Naive thymus-derived CD4-positive, alpha-beta T cell (primary cell): ENCODE data around the gene MECP2. TPM values are rescaled to one million over a fixed set of nuclear protein-coding genes. Genes with fewer than 3 reads are reported as not detected.

Experiments used
- ATAC-seq: fragments of 150-1000 bp; cut with Tn5 transposase; 2 replicates; pipeline ENCODE4 v1.10.0; 2021; ENCODE audit warnings: mild to moderate bottlenecking, moderate library complexity
- CTCF ChIA-PET: fragments of 350-600 bp; sonication (Branson Sonifier 250); formaldehyde crosslinking; loops from one replicate; lab custom pipeline; 2021; ENCODE audit warnings: antibody characterized with exemption; lab: Charles Lee
- POLR2A ChIA-PET: fragments of 350-600 bp; sonication (Branson Sonifier 250); formaldehyde crosslinking; loops from one replicate; lab custom pipeline; 2021; ENCODE audit warnings: antibody characterized with exemption, inconsistent platforms; lab: Charles Lee
- DNase-seq, 9 donors: peaks; one replicate each; pipeline versions ENCODE4 v3.0.0 to v3.0.0-alpha.2; 2020 to 2022; ENCODE audit warnings: mixed read lengths in 1 of 9
- H3K27ac ChIP-seq: one replicate; pipeline ENCODE4 v1.7.0; 2013; ENCODE audit warnings: mild to moderate bottlenecking, low read depth, low read length, moderate library complexity
- H3K27me3 ChIP-seq, 2 donors: one replicate each; pipeline ENCODE4 v1.7.0; 2013; ENCODE audit warnings: low read length in 2 of 2, mild to moderate bottlenecking in 2 of 2, moderate library complexity in 2 of 2; ENCODE audit not compliant: control insufficient read depth in 2 of 2, insufficient read depth in 2 of 2
- H3K36me3 ChIP-seq, 3 experiments: 1 replicate in 2 of 3; 2 replicates in 1 of 3; pipeline ENCODE4 v1.7.0; 2013; ENCODE audit warnings: low read length in 3 of 3, mild to moderate bottlenecking in 3 of 3, moderate library complexity in 1 of 3; ENCODE audit not compliant: insufficient read depth in 3 of 3, control insufficient read depth in 2 of 3
- H3K4me1 ChIP-seq, 2 donors: one replicate each; pipeline ENCODE4 v1.7.0; 2013; ENCODE audit warnings: low read length in 2 of 2, mild to moderate bottlenecking in 2 of 2, moderate library complexity in 1 of 2; ENCODE audit not compliant: control insufficient read depth in 2 of 2, insufficient read depth in 2 of 2
- H3K4me3 ChIP-seq: 2 replicates; pipeline ENCODE4 v1.7.0; 2013; ENCODE audit warnings: mild to moderate bottlenecking, low read length
- H3K9me3 ChIP-seq, 3 experiments: 1 replicate in 2 of 3; 2 replicates in 1 of 3; pipeline ENCODE4 v1.7.0; 2013; ENCODE audit warnings: low read length in 3 of 3; ENCODE audit not compliant: control insufficient read depth in 2 of 3
- H3K27ac Mint-ChIP-seq, 9 donors: one replicate each; pipeline ENCODE4 v1.8.0; 2020 to 2022; ENCODE audit warnings: mixed read lengths in 9 of 9, mild to moderate bottlenecking in 8 of 9, moderate library complexity in 5 of 9, inconsistent platforms in 2 of 9
- H3K27me3 Mint-ChIP-seq, 5 donors: one replicate each; pipeline ENCODE4 v1.8.0; 2021 to 2022; ENCODE audit warnings: mixed read lengths in 5 of 5, mild to moderate bottlenecking in 1 of 5
- H3K36me3 Mint-ChIP-seq, 5 donors: one replicate each; pipeline ENCODE4 v1.8.0; 2020 to 2022; ENCODE audit warnings: mixed read lengths in 5 of 5, mild to moderate bottlenecking in 3 of 5, inconsistent platforms in 1 of 5
- H3K4me1 Mint-ChIP-seq, 7 donors: one replicate each; pipeline ENCODE4 v1.8.0; 2020 to 2022; ENCODE audit warnings: mixed read lengths in 7 of 7, mild to moderate bottlenecking in 3 of 7, inconsistent platforms in 1 of 7
- H3K4me3 Mint-ChIP-seq, 10 donors: one replicate each; pipeline ENCODE4 v1.8.0; 2020 to 2022; ENCODE audit warnings: mild to moderate bottlenecking in 10 of 10, mixed read lengths in 10 of 10, moderate library complexity in 6 of 10, inconsistent platforms in 2 of 10
- H3K9me3 Mint-ChIP-seq, 11 donors: one replicate each; pipeline ENCODE4 v1.8.0; 2020 to 2022; ENCODE audit warnings: mixed read lengths in 11 of 11, mild to moderate bottlenecking in 4 of 11, inconsistent platforms in 1 of 11, moderate library complexity in 1 of 11
- intact Hi-C, 2 donors: fragments of 100-400 bp; cut with micrococcal nuclease; formaldehyde crosslinking; loops; one replicate each; pipeline ENCODE4 v1.15.1; 2023
- polyA plus RNA-seq, 2 donors: library from polyadenylated mRNA; unstranded; fragments of 300-500 nt; fragmentation: Illumina TruSeq; gene quantifications; one replicate each; pipeline ENCODE4 v1.2.3, GENCODE V29; 2021
- total RNA-seq, 6 experiments: library from RNA in 5 of 6; stranded (reverse) in 5 of 6; gene quantifications; 1 replicate in 5 of 6; 2 replicates in 1 of 6; pipeline ENCODE4 v1.2.3 and lab custom pipeline; 2021 to 2026

MECP2 gene
- total and polyA plus RNA-seq, 7 experiments from 2014 or later: 12.1 to 155 (median 97.9) TPM

- no peaks in the 10 kb centered on the region for H3K27me3 ChIP-seq
- peak overlapping the region in 1 of 10 donors; percentile 21 for H3K4me3 Mint-ChIP-seq
- H3K4me3 ChIP-seq: no peak overlapping the region
- no peaks in the 10 kb centered on the region for H3K9me3 ChIP-seq
- POLR2A ChIA-PET: interaction anchor here (1.0 kb wide), 1 partner anchor 16 kb away, joined by 5 read pairs; the partner anchor contains the start of gene TMEM187
- ATAC-seq: no peak
- H3K27me3 Mint-ChIP-seq: no peaks in the 10 kb centered on the region
- H3K27ac ChIP-seq: no peak overlapping the region
- H3K36me3 Mint-ChIP-seq: no peaks in the 10 kb centered on the region
- peaks cover 15 to 29% of the 10 kb centered on the region in 2 donors for H3K4me1 ChIP-seq
- H3K36me3 ChIP-seq: no peaks in the 10 kb centered on the region
- intact Hi-C loops: no loop called here
- peak overlapping the region in 4 of 9 donors; percentile 4 to 68 (median 58) for H3K27ac Mint-ChIP-seq
- peaks cover 0 to 2% (median 0%) of the 10 kb centered on the region in 11 donors for H3K9me3 Mint-ChIP-seq
- CTCF ChIA-PET: no interaction called here
- no peak for DNase-seq
- H3K4me1 Mint-ChIP-seq: peaks cover 17 to 45% (median 24%) of the 10 kb centered on the region in 7 donors
These were observed 109.0 kb downstream of the MECP2 start for GRCh38 chrX:153988493-153988892.

DNA sequence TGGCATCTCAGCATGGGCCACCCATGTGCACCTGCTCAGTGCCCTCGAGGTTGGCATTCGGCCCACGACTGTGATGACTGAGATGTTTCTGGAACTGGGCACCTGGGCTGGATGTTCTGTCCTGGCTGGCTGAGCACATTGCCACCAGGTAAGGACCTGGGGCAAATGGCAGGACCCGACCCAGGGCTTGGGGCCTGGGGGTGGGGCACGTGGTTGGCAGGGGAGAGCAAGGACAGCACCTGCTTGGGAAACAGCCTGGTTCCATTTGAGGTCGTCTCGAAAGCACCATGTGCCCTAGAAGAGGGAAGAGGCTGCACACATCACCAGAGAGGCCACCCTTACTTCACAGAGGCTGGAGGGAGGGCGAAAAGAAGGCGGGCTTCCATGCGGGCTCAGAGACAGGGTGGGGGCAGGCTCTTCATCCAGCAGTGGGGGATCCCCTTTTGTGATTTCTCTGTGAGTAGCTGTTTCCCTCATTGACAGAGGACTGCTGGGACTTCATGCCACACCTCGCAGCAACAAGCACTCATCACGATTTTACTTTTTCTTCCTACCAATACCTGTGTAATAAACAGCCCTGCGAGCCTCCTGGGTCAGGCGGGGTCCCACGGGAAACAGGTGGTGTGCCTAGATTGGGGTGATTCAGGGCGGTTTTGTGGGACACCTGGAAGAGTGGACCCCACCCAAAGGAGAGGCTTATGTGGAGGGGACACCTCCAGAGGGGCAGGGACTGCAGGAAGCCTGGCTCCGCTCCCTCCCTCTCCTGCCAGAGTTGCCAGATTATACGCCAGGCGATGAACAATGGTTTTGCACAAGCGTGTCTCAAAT, 113.0 kb downstream of the MECP2 start:
- H3K27ac ChIP-seq: peak overlapping the region; percentile 82
- no peaks in the 10 kb centered on the region for H3K27me3 ChIP-seq
- intact Hi-C loops: loop anchor here in 1 of 2 donors (1.0 kb wide), 1 partner anchor 12 kb away; the partner anchor contains the start of gene TMEM187
- ChIA-PET POLR2A (interaction anchor here (0.6 to 3.8 kb wide), 6 partner anchors 12 to 106 kb away, joined by 3 to 32 read pairs (median 4); partner anchors contain the start of genes HCFC1, IRAK1 and TMEM187), CTCF (no interaction called here)
- Mint-ChIP-seq H3K9me3 (no peaks in the 10 kb centered on the region), H3K4me1 (peaks cover 18 to 64% (median 36%) of the 10 kb centered on the region in 7 donors), H3K27ac (peak overlapping the region; percentile 90 to 97 (median 96)), H3K36me3 (no peaks in the 10 kb centered on the region), H3K4me3 (peak overlapping the region; percentile 75 to 87 (median 80)), H3K27me3 (no peaks in the 10 kb centered on the region)
- no peaks in the 10 kb centered on the region for H3K36me3 ChIP-seq
- peak overlapping the region; percentile 35 for H3K4me3 ChIP-seq
- ATAC-seq (peak; percentile 65), DNase-seq (peak in 4 of 9 donors; percentile 38 to 68 (median 42))
- peaks cover 37 to 44% of the 10 kb centered on the region in 2 donors for H3K4me1 ChIP-seq
- no peaks in the 10 kb centered on the region for H3K9me3 ChIP-seq

- no peaks in the 10 kb centered on the region for H3K36me3 Mint-ChIP-seq
- H3K4me1 Mint-ChIP-seq: peaks cover 18 to 60% (median 32%) of the 10 kb centered on the region in 7 donors
- intact Hi-C loops: no loop called here
- peaks cover 37 to 41% of the 10 kb centered on the region in 2 donors for H3K4me1 ChIP-seq
- H3K9me3 Mint-ChIP-seq: no peaks in the 10 kb centered on the region
- no peak overlapping the region for H3K4me3 ChIP-seq
- CTCF ChIA-PET: interaction anchor here (0.8 kb wide), 1 partner anchor 12 kb away, joined by 3 read pairs; no protein-coding TSS in a partner anchor
- H3K27ac Mint-ChIP-seq: peak overlapping the region; percentile 80 to 97 (median 94)
- H3K27me3 ChIP-seq: no peaks in the 10 kb centered on the region
- no peaks in the 10 kb centered on the region for H3K36me3 ChIP-seq
- H3K9me3 ChIP-seq: no peaks in the 10 kb centered on the region
- peak overlapping the region; percentile 68 for H3K27ac ChIP-seq
- H3K4me3 Mint-ChIP-seq: peak overlapping the region; percentile 26 to 86 (median 76)
- ATAC-seq (peak; percentile 37), DNase-seq (peak in 1 of 9 donors; percentile 15)
- POLR2A ChIA-PET: interaction anchor here (1.0 to 3.8 kb wide), 2 partner anchors 11 to 15 kb away, joined by 4 to 32 read pairs; partner anchors contain the start of genes HCFC1 and TMEM187
- no peaks in the 10 kb centered on the region for H3K27me3 Mint-ChIP-seq
These were observed 114.2 kb downstream of the MECP2 start for GRCh38 chrX:153983321-153983801.

DNA sequence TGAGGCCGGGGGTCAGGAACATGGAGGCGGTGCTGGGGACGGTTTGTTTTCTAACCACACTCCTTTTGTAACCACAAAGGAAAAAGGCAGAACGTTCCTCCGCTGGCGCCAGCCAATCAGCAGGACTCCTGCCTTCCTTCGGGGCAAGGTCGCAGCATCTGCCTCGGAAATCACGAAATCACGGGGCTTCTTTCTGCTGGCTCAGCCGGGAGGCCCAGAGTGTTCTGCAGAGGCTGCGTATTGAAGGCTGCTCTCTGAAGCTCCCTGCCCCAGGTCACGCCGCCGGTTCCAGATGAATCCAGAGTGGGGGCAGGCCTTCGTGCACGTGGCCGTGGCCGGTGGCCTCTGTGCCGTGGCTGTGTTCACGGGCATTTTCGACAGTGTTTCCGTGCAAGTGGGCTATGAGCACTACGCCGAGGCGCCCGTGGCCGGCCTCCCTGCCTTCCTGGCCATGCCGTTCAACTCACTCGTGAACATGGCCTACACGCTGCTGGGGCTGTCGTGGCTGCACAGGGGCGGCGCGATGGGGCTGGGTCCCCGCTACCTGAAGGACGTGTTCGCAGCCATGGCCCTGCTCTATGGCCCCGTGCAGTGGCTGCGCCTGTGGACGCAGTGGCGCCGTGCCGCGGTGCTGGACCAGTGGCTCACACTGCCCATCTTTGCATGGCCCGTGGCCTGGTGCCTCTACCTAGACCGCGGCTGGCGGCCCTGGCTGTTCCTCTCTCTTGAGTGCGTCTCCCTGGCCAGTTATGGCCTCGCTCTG, 115.6 kb downstream of the MECP2 start:
- CTCF ChIA-PET: interaction anchor here (1.9 to 2.1 kb wide), 2 partner anchors 11 to 15 kb away, joined by 10 read pairs; partner anchors contain the start of gene HCFC1
- POLR2A ChIA-PET: interaction anchor here (0.9 to 2.8 kb wide), 10 partner anchors 11 to 447 kb away, joined by 3 to 53 read pairs (median 7); partner anchors contain the start of genes ARHGAP4, HCFC1, IRAK1 and RPL10
- peaks cover 37 to 41% of the 10 kb centered on the region in 2 donors for H3K4me1 ChIP-seq
- Mint-ChIP-seq H3K27ac (peak overlapping the region; percentile 89 to 97 (median 96)), H3K4me1 (peaks cover 18 to 55% (median 32%) of the 10 kb centered on the region in 7 donors), H3K36me3 (no peaks in the 10 kb centered on the region), H3K9me3 (no peaks in the 10 kb centered on the region), H3K4me3 (peak overlapping the region; percentile 70 to 86 (median 78)), H3K27me3 (no peaks in the 10 kb centered on the region)
- no peaks in the 10 kb centered on the region for H3K27me3 ChIP-seq
- intact Hi-C loops: loop anchor here (1.0 kb wide), 1 partner anchor 10 kb away; the partner anchor contains the start of gene TMEM187 (in 2 of the 2)
- DNase-seq: peak in 8 of 9 donors; percentile 58 to 69 (median 65)
- ATAC-seq: peak; percentile 51
- peak overlapping the region; percentile 68 for H3K27ac ChIP-seq
- H3K36me3 ChIP-seq: no peaks in the 10 kb centered on the region
- H3K9me3 ChIP-seq: no peaks in the 10 kb centered on the region
- H3K4me3 ChIP-seq: peak overlapping the region; percentile 25

DNA sequence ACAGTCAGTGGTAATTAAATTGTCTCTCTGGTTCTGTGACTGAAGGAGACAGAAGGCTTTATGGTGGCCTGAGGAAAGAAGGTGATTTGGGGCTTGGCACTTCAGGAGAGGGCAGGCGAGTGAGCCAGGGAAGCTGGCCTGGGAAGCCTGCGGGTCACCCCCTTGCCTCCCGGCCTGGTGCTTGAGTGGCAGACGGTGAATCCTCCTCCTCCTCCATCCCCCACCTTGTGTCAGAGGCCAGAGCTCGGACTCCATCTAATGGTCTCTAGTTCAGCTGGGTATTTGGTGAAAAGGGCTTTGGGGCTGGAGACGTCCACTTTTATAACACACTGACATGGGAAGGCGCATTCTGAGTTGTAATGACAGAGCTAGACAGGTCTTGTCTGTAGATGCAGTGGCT, 116.3 kb downstream of the MECP2 start:
- H3K36me3 ChIP-seq: no peaks in the 10 kb centered on the region

More for the DNA sequence above, 116.3 kb downstream of the MECP2 start:
- intact Hi-C loops: loop anchor here (1.0 kb wide), 1 partner anchor 9 kb away; the partner anchor contains the start of gene TMEM187 (in 2 of the 2)
- peak overlapping the region; percentile 68 for H3K27ac ChIP-seq
- no peaks in the 10 kb centered on the region for H3K9me3 Mint-ChIP-seq
- H3K4me3 Mint-ChIP-seq: peak overlapping the region; percentile 70 to 86 (median 78)
- H3K9me3 ChIP-seq: no peaks in the 10 kb centered on the region
- H3K27me3 ChIP-seq: no peaks in the 10 kb centered on the region
- CTCF ChIA-PET: interaction anchor here (1.9 to 2.1 kb wide), 2 partner anchors 10 to 14 kb away, joined by 10 read pairs; partner anchors contain the start of gene HCFC1
- ATAC-seq (no peak), DNase-seq (no peak)
- peaks cover 18 to 53% (median 32%) of the 10 kb centered on the region in 7 donors for H3K4me1 Mint-ChIP-seq
- H3K4me1 ChIP-seq: peaks cover 37 to 41% of the 10 kb centered on the region in 2 donors
- no peaks in the 10 kb centered on the region for H3K36me3 Mint-ChIP-seq
- H3K4me3 ChIP-seq: peak overlapping the region; percentile 25
- no peaks in the 10 kb centered on the region for H3K27me3 Mint-ChIP-seq
- peak overlapping the region; percentile 89 to 97 (median 96) for H3K27ac Mint-ChIP-seq
- POLR2A ChIA-PET: interaction anchor here (0.9 to 2.8 kb wide), 10 partner anchors 11 to 448 kb away, joined by 3 to 53 read pairs (median 7); partner anchors contain the start of genes ARHGAP4, HCFC1, IRAK1 and RPL10
